ENCODE data around the gene GOLGA7B.

GOLGA7B gene

DNA sequence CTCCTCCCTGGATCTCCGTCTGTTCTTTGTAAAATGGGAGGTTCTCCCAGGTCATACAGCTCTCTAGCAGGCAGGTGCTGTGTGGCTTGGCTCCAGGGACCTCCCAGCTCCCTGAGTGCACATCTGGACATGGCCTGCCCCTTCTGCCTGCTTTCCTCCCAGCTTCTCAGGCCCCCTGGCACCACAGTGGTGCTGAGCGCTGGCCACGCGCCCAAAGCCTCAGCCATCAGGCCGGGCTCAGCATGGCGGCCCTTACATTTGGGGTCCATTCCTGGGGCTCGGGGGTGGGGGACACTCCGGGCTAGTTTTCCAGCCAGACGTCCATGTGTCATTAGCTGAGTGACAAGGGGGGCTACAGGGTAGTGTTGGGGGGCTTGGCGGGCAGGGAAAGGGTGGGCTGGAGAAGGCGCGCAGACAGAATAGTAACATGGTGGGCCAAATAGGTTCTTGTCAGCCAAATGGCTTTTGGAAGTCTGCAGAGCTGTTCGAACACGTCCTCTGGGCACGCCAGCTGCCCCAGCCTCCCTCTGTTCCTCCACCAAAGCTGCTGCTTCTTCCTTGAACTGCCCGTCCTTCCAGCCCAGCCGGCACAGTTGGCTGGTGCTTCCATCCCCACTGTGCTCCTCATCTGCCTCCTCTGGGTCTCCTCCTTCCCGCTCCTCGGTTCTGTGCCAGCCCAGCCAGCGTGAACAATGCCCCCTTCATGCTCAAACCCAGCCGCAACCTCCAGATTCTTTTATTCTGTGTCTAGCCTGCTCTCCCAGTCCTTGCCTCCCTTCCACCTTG is 65.9 kb downstream of the GOLGA7B start:
- H3K36me3 ChIP-seq (ENCODE audit: control insufficient read depth in 2 of 2, insufficient read depth in 2 of 2, low read length in 2 of 2) = no peaks in the 10 kb centered on the region
- peaks cover 4 to 6% of the 10 kb centered on the region in 2 donors for H3K27me3 ChIP-seq (ENCODE audit: control insufficient read depth in 2 of 2, insufficient read depth in 2 of 2, low read length in 2 of 2)
- no peaks in the 10 kb centered on the region for H3K9me3 ChIP-seq (ENCODE audit: control insufficient read depth in 2 of 2, low read length in 2 of 2)
- no peak overlapping the region for H3K27ac ChIP-seq (ENCODE audit: low read depth in 2 of 2, low read length in 2 of 2)
- H3K4me3 ChIP-seq (ENCODE audit: low read length in 2 of 2) = no peak overlapping the region
- no peaks in the 10 kb centered on the region for H3K4me1 ChIP-seq (ENCODE audit: control insufficient read depth in 2 of 2, insufficient read depth in 2 of 2, low read length in 2 of 2)
- H3K9ac ChIP-seq (ENCODE audit: low read depth in 1 of 2, low read length in 2 of 2) = no peak overlapping the region

DNA sequence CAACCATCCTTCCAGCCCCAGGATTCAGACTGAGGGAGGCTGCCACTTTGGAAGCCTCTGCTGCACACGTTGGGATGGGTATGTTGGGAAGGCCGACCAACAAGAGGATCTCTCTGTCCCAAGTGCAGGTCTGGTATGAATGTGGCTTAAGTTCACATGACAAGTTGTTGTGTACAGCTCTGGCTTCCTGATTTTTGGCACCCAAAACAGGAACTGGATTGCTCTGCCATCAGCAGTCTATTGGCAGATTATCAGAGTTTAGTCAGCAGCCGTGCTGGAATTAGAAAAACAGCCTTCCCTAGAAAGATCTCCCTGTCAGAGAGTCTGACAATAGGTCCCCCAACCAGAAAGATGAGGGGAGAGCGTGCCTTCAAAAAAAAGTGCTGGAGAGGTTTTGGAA is 66.9 kb downstream of the GOLGA7B start:
- H3K4me3 ChIP-seq (ENCODE audit: low read length in 2 of 2) = no peak overlapping the region
- H3K9ac ChIP-seq (ENCODE audit: low read depth in 1 of 2, low read length in 2 of 2) = no peak overlapping the region
- H3K4me1 ChIP-seq (ENCODE audit: control insufficient read depth in 2 of 2, insufficient read depth in 2 of 2, low read length in 2 of 2) = no peaks in the 10 kb centered on the region
- peaks cover 2 to 4% of the 10 kb centered on the region in 2 donors for H3K27me3 ChIP-seq (ENCODE audit: control insufficient read depth in 2 of 2, insufficient read depth in 2 of 2, low read length in 2 of 2)
- no peak overlapping the region for H3K27ac ChIP-seq (ENCODE audit: low read depth in 2 of 2, low read length in 2 of 2)
- H3K9me3 ChIP-seq (ENCODE audit: control insufficient read depth in 2 of 2, low read length in 2 of 2) = no peaks in the 10 kb centered on the region
- no peaks in the 10 kb centered on the region for H3K36me3 ChIP-seq (ENCODE audit: control insufficient read depth in 2 of 2, insufficient read depth in 2 of 2, low read length in 2 of 2)

DNA sequence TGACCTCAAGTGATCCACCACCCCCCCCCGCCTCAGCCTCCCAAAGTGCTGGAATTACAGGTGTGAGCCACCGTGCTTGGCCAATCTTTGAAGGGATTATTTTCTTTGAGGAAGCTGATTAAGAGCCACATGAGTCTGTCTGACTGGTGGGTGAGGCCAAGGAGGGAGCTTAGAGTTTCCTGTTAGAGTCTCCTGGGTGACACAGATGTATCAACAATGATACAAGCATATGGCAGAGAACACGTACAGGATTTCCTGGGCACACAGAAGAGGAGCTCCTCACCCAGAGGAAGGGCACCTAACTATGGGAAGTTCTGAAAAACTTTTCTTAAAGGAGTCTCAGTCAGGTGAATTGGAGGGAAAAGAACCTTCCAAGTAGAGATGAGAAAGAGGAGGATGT is 69.4 kb downstream of the GOLGA7B start:
- Histone ChIP-seq H3K27ac (ENCODE audit: low read depth in 2 of 2, low read length in 2 of 2) (no peak overlapping the region), H3K9me3 (ENCODE audit: control insufficient read depth in 2 of 2, low read length in 2 of 2) (no peaks in the 10 kb centered on the region), H3K4me3 (ENCODE audit: low read length in 2 of 2) (no peak overlapping the region), H3K36me3 (ENCODE audit: control insufficient read depth in 2 of 2, insufficient read depth in 2 of 2, low read length in 2 of 2) (no peaks in the 10 kb centered on the region), H3K4me1 (ENCODE audit: control insufficient read depth in 2 of 2, insufficient read depth in 2 of 2, low read length in 2 of 2) (no peaks in the 10 kb centered on the region), H3K9ac (ENCODE audit: low read depth in 1 of 2, low read length in 2 of 2) (no peak overlapping the region), H3K27me3 (ENCODE audit: control insufficient read depth in 2 of 2, insufficient read depth in 2 of 2, low read length in 2 of 2) (peaks cover 4 to 5% of the 10 kb centered on the region in 2 donors)

DNA sequence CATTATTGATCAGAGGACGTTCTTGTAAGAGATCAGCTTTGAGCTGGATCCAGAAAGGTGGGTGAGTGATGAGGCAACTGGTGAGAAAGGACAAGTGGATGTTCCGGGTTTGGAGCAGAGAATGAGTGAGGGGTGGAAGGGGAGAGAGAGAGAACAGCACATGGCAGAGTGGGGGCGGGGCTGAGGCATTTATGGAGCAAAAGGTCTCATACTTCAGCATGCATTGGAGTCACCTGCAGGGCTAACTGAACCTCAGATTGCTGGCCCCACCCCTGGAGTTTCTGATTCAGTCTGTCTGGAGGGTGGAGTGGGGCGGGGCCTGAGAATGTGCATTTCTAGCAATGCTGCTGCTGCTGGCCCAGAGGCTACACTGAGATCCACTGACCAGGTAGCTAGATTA is 71.2 kb downstream of the GOLGA7B start:
- Histone ChIP-seq H3K4me1 (ENCODE audit: control insufficient read depth in 2 of 2, insufficient read depth in 2 of 2, low read length in 2 of 2) (no peaks in the 10 kb centered on the region), H3K27ac (ENCODE audit: low read depth in 2 of 2, low read length in 2 of 2) (no peak overlapping the region), H3K9ac (ENCODE audit: low read depth in 1 of 2, low read length in 2 of 2) (no peak overlapping the region), H3K4me3 (ENCODE audit: low read length in 2 of 2) (no peak overlapping the region), H3K9me3 (ENCODE audit: control insufficient read depth in 2 of 2, low read length in 2 of 2) (no peaks in the 10 kb centered on the region), H3K36me3 (ENCODE audit: control insufficient read depth in 2 of 2, insufficient read depth in 2 of 2, low read length in 2 of 2) (no peaks in the 10 kb centered on the region), H3K27me3 (ENCODE audit: control insufficient read depth in 2 of 2, insufficient read depth in 2 of 2, low read length in 2 of 2) (peaks cover 0 to 8% of the 10 kb centered on the region in 2 donors)
